IMR-90 (cell line): Measurements from ENCODE around the gene FUS.

Source experiments
- POLR2A ChIP-seq: IDR thresholded peaks from 2 replicates; pipeline ENCODE4 v1.6.1; 2012; ENCODE audit warnings: mild to moderate bottlenecking, low read depth, low read length
- TF ChIP-seq, protein P1 (sequence below): conservative IDR thresholded peaks from 2 replicates; pipeline ENCODE4 v1.5.1; 2012; ENCODE audit warnings: mild to moderate bottlenecking, low read depth, low read length, improper control_type of control experiment
- TF ChIP-seq, protein P2 (sequence below): fragments of 150-350 bp; IDR thresholded peaks from 2 replicates; pipeline ENCODE4 v1.6.1; 2017; ENCODE audit warnings: mild to moderate bottlenecking, antibody characterized with exemption, low read length, low read depth

DNA sequence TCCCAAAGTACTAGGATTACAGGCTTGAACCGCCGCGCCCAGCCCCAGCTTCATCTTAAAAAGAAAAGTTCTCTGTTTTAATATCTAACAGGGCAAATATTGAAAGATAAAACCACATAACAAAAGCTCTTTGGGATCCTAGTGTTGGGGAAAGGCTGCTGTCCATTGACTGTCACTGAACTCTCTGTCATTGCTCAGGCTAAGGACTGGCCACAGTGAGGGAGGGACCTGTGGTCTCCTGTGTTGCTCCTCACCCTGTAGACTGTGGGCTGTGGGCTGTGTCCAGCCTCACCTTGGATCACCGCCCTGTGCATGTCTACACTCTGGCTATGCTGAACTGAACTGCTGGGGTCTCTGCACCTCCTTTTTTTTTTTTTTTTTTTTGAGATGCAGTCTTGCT, 48.3 kb downstream of the FUS start:
- TF ChIP-seq, protein P1, sequence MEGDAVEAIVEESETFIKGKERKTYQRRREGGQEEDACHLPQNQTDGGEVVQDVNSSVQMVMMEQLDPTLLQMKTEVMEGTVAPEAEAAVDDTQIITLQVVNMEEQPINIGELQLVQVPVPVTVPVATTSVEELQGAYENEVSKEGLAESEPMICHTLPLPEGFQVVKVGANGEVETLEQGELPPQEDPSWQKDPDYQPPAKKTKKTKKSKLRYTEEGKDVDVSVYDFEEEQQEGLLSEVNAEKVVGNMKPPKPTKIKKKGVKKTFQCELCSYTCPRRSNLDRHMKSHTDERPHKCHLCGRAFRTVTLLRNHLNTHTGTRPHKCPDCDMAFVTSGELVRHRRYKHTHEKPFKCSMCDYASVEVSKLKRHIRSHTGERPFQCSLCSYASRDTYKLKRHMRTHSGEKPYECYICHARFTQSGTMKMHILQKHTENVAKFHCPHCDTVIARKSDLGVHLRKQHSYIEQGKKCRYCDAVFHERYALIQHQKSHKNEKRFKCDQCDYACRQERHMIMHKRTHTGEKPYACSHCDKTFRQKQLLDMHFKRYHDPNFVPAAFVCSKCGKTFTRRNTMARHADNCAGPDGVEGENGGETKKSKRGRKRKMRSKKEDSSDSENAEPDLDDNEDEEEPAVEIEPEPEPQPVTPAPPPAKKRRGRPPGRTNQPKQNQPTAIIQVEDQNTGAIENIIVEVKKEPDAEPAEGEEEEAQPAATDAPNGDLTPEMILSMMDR: no peak
- no peak for TF ChIP-seq POLR2A
- TF ChIP-seq, protein P2, sequence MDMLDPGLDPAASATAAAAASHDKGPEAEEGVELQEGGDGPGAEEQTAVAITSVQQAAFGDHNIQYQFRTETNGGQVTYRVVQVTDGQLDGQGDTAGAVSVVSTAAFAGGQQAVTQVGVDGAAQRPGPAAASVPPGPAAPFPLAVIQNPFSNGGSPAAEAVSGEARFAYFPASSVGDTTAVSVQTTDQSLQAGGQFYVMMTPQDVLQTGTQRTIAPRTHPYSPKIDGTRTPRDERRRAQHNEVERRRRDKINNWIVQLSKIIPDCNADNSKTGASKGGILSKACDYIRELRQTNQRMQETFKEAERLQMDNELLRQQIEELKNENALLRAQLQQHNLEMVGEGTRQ: no peak
